Measurements from ENCODE around the gene ATPAF2.

Gene ATPAF2

DNA sequence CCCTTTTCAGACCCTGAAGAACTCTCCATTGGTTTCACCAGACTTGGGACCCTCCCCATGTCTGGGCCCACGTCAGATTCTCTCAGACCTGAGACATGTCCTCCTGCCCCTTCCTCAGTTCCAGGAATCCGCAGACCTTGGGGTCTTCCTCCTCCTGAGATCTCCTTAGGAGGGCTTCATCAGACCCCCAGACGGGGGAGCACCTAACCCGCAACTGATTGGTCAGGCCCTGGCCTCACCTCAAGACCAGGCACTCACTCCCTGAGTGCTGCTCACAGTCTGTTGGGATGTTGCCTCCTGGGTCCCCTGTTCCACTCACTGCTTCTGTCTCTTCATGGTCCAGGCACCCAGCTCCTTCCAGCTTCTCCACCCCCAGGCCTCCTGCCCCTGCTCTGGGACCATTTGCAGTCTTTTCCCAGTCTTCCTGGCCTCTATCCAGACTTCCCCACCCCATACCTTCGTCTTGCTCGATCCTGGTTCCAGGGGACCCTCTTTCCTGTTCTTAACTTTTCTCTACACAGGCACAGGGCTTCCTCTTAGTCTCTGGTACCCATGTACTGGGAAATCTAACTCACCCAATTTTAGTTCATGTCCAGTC lies 1.4 kb upstream of the ATPAF2 start:
- CTCF ChIA-PET: no interaction called here
- Histone ChIP-seq H3K36me3 (ENCODE audit: control insufficient read depth in 4 of 4, insufficient read depth in 4 of 4, low read length in 3 of 4) (peaks cover 0 to 14% (median 4%) of the 10 kb centered on the region in 4 experiments), H3K27ac (ENCODE audit: insufficient read depth in 1 of 2, low read depth in 1 of 2, low read length in 2 of 2, poor library complexity in 1 of 2, severe bottlenecking in 2 of 2) (peak overlapping the region in 1 of 2 experiments; percentile 67), H3K9me3 (ENCODE audit: control extremely low read depth in 1 of 5, control insufficient read depth in 4 of 5, insufficient read depth in 2 of 5, low read depth in 1 of 5, low read length in 4 of 5) (no peaks in the 10 kb centered on the region), H3K4me1 (ENCODE audit: control extremely low read depth in 1 of 4, control insufficient read depth in 4 of 4, insufficient read depth in 4 of 4, low read length in 3 of 4) (peaks cover 9 to 43% (median 32%) of the 10 kb centered on the region in 4 experiments), H3K27me3 (replicated peaks in 2 of 5; ENCODE audit: control insufficient read depth in 4 of 5, insufficient read depth in 5 of 5, low read length in 4 of 5) (no peaks in the 10 kb centered on the region), H3K4me3 (ENCODE audit: control insufficient read depth in 1 of 7, extremely low read depth in 1 of 7, insufficient read depth in 4 of 7, low read depth in 2 of 7, low read length in 6 of 7) (peak overlapping the region; percentile 65 to 98 (median 91))
- DNase-seq: no peak
- POLR2A ChIA-PET: no interaction called here
- WGBS (ENCODE audit: insufficient coverage): 35% methylated on average over 6 of the region's 6 CpGs

- H3K27me3 ChIP-seq (replicated peaks in 2 of 5; ENCODE audit: control insufficient read depth in 4 of 5, insufficient read depth in 5 of 5, low read length in 4 of 5): no peaks in the 10 kb centered on the region
- peak in 2 of 3 donors; percentile 22 to 28 for DNase-seq
- POLR2A ChIA-PET: no interaction called here
- peak overlapping the region in 1 of 2 experiments; percentile 67 for H3K27ac ChIP-seq (ENCODE audit: insufficient read depth in 1 of 2, low read depth in 1 of 2, low read length in 2 of 2, poor library complexity in 1 of 2, severe bottlenecking in 2 of 2)
- peak overlapping the region; percentile 65 to 98 (median 91) for H3K4me3 ChIP-seq (ENCODE audit: control insufficient read depth in 1 of 7, extremely low read depth in 1 of 7, insufficient read depth in 4 of 7, low read depth in 2 of 7, low read length in 6 of 7)
- WGBS (ENCODE audit: insufficient coverage): under 1% methylated on average over 49 of the region's 81 CpGs
- H3K36me3 ChIP-seq (ENCODE audit: control insufficient read depth in 4 of 4, insufficient read depth in 4 of 4, low read length in 3 of 4): peaks cover 0 to 10% (median 2%) of the 10 kb centered on the region in 4 experiments
- peaks cover 9 to 43% (median 32%) of the 10 kb centered on the region in 4 experiments for H3K4me1 ChIP-seq (ENCODE audit: control extremely low read depth in 1 of 4, control insufficient read depth in 4 of 4, insufficient read depth in 4 of 4, low read length in 3 of 4)
- H3K9me3 ChIP-seq (ENCODE audit: control extremely low read depth in 1 of 5, control insufficient read depth in 4 of 5, insufficient read depth in 2 of 5, low read depth in 1 of 5, low read length in 4 of 5): no peaks in the 10 kb centered on the region
- CTCF ChIA-PET: no interaction called here
Observed at GRCh38 chr17:18039535-18040260, 730 bp upstream of the ATPAF2 start.

DNA sequence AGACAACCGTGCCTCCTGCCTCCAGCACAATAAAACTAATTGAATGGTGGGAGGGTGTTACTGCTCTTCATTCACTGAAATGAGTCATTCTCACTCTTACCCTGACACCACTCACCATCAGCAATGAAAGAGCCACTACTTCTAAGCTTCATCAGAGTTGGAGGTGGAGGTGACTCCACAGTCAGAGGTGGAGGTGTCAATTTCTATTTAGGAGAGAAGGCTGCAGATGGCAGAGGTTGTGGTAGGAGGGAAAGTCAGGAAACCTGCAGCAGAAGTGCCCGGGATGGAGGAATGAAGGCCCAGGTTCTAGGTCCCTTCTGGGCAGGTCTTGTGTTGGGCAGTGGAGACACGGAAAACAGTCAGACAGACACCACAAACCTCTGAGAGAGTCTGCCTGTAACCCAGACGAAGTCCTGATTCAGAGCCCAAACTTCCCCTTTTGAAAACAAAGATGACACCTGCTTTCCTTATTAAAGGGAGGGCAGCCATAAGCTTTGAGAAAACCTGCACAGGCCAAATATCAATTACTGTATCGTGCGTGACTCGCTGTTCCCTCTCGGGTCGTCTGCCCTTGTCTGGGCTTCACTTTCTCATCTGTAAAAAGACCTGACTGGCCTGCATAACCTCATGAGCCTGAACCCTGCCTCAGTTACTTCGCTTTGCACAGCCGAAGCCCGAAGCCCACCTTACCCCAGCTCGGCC lies 668 bp downstream of the ATPAF2 start:
- peak overlapping the region; percentile 54 to 84 for H3K27ac ChIP-seq (ENCODE audit: insufficient read depth in 1 of 2, low read depth in 1 of 2, low read length in 2 of 2, poor library complexity in 1 of 2, severe bottlenecking in 2 of 2)
- no peaks in the 10 kb centered on the region for H3K36me3 ChIP-seq (ENCODE audit: control insufficient read depth in 4 of 4, insufficient read depth in 4 of 4, low read length in 3 of 4)
- WGBS (ENCODE audit: insufficient coverage): under 1% methylated on average over 12 of the region's 13 CpGs
- DNase-seq: peak; percentile 46 to 79 (median 78)
- POLR2A ChIA-PET: interaction anchor here (1.2 kb wide), 1 partner anchor 9 kb away, joined by 4 read pairs; no protein-coding TSS in a partner anchor
- H3K27me3 ChIP-seq (replicated peaks in 2 of 5; ENCODE audit: control insufficient read depth in 4 of 5, insufficient read depth in 5 of 5, low read length in 4 of 5): no peaks in the 10 kb centered on the region
- peak overlapping the region; percentile 65 to 98 (median 91) for H3K4me3 ChIP-seq (ENCODE audit: control insufficient read depth in 1 of 7, extremely low read depth in 1 of 7, insufficient read depth in 4 of 7, low read depth in 2 of 7, low read length in 6 of 7)
- CTCF ChIA-PET: interaction anchor here (1.1 kb wide), 1 partner anchor 9 kb away, joined by 6 read pairs; no protein-coding TSS in a partner anchor
- peaks cover 9 to 40% (median 32%) of the 10 kb centered on the region in 4 experiments for H3K4me1 ChIP-seq (ENCODE audit: control extremely low read depth in 1 of 4, control insufficient read depth in 4 of 4, insufficient read depth in 4 of 4, low read length in 3 of 4)
- H3K9me3 ChIP-seq (ENCODE audit: control extremely low read depth in 1 of 5, control insufficient read depth in 4 of 5, insufficient read depth in 2 of 5, low read depth in 1 of 5, low read length in 4 of 5): no peaks in the 10 kb centered on the region

GRCh38 chr17:18037486-18037885 lies 1.5 kb downstream of the ATPAF2 start:
- POLR2A ChIA-PET: interaction anchor here (1.2 kb wide), 1 partner anchor 8 kb away, joined by 4 read pairs; no protein-coding TSS in a partner anchor
- Histone ChIP-seq H3K36me3 (ENCODE audit: control insufficient read depth in 4 of 4, insufficient read depth in 4 of 4, low read length in 3 of 4) (no peaks in the 10 kb centered on the region), H3K9me3 (ENCODE audit: control extremely low read depth in 1 of 5, control insufficient read depth in 4 of 5, insufficient read depth in 2 of 5, low read depth in 1 of 5, low read length in 4 of 5) (no peaks in the 10 kb centered on the region), H3K4me1 (ENCODE audit: control extremely low read depth in 1 of 4, control insufficient read depth in 4 of 4, insufficient read depth in 4 of 4, low read length in 3 of 4) (peaks cover 9 to 40% (median 32%) of the 10 kb centered on the region in 4 experiments), H3K27me3 (replicated peaks in 2 of 5; ENCODE audit: control insufficient read depth in 4 of 5, insufficient read depth in 5 of 5, low read length in 4 of 5) (no peaks in the 10 kb centered on the region), H3K4me3 (ENCODE audit: control insufficient read depth in 1 of 7, extremely low read depth in 1 of 7, insufficient read depth in 4 of 7, low read depth in 2 of 7, low read length in 6 of 7) (peak overlapping the region in 5 of 7 experiments; percentile 28 to 93 (median 91)), H3K27ac (ENCODE audit: insufficient read depth in 1 of 2, low read depth in 1 of 2, low read length in 2 of 2, poor library complexity in 1 of 2, severe bottlenecking in 2 of 2) (no peak overlapping the region)
- CTCF ChIA-PET: interaction anchor here (1.0 to 1.1 kb wide), 2 partner anchors 8 to 147 kb away, joined by 3 to 6 read pairs; no protein-coding TSS in a partner anchor
- DNase-seq: peak; percentile 76 to 91 (median 88)
- 7% methylated on average over 6 of the region's 6 CpGs for WGBS (ENCODE audit: insufficient coverage)

- ChIA-PET CTCF (interaction anchor here (0.7 to 2.8 kb wide), 8 partner anchors 42 to 215 kb away, joined by 3 to 10 read pairs (median 4); no protein-coding TSS in a partner anchor), POLR2A (interaction anchor here (0.7 to 0.9 kb wide), 2 partner anchors 145 to 1968 kb away, joined by 5 to 8 read pairs; no protein-coding TSS in a partner anchor)
- peak in 1 of 3 donors; percentile 23 for DNase-seq
- no peaks in the 10 kb centered on the region for H3K36me3 ChIP-seq (ENCODE audit: control insufficient read depth in 4 of 4, insufficient read depth in 4 of 4, low read length in 3 of 4)
- H3K9me3 ChIP-seq (ENCODE audit: control extremely low read depth in 1 of 5, control insufficient read depth in 4 of 5, insufficient read depth in 2 of 5, low read depth in 1 of 5, low read length in 4 of 5): no peaks in the 10 kb centered on the region
- peaks cover 9 to 32% (median 25%) of the 10 kb centered on the region in 4 experiments for H3K4me1 ChIP-seq (ENCODE audit: control extremely low read depth in 1 of 4, control insufficient read depth in 4 of 4, insufficient read depth in 4 of 4, low read length in 3 of 4)
- no peak overlapping the region for H3K27ac ChIP-seq (ENCODE audit: insufficient read depth in 1 of 2, low read depth in 1 of 2, low read length in 2 of 2, poor library complexity in 1 of 2, severe bottlenecking in 2 of 2)
- WGBS (ENCODE audit: insufficient coverage): 100% methylated on average over 2 of the region's 2 CpGs
- no peak overlapping the region for H3K4me3 ChIP-seq (ENCODE audit: control insufficient read depth in 1 of 7, extremely low read depth in 1 of 7, insufficient read depth in 4 of 7, low read depth in 2 of 7, low read length in 6 of 7)
- no peaks in the 10 kb centered on the region for H3K27me3 ChIP-seq (replicated peaks in 2 of 5; ENCODE audit: control insufficient read depth in 4 of 5, insufficient read depth in 5 of 5, low read length in 4 of 5)
Observed at GRCh38 chr17:18035704-18036103, 3.3 kb downstream of the ATPAF2 start.

GRCh38 chr17:18033442-18034099 lies 5.4 kb downstream of the ATPAF2 start:
- Histone ChIP-seq H3K4me1 (ENCODE audit: control extremely low read depth in 1 of 4, control insufficient read depth in 4 of 4, insufficient read depth in 4 of 4, low read length in 3 of 4) (peaks cover 9 to 21% (median 16%) of the 10 kb centered on the region in 4 experiments), H3K9me3 (ENCODE audit: control extremely low read depth in 1 of 5, control insufficient read depth in 4 of 5, insufficient read depth in 2 of 5, low read depth in 1 of 5, low read length in 4 of 5) (no peaks in the 10 kb centered on the region), H3K27ac (ENCODE audit: insufficient read depth in 1 of 2, low read depth in 1 of 2, low read length in 2 of 2, poor library complexity in 1 of 2, severe bottlenecking in 2 of 2) (no peak overlapping the region), H3K4me3 (ENCODE audit: control insufficient read depth in 1 of 7, extremely low read depth in 1 of 7, insufficient read depth in 4 of 7, low read depth in 2 of 7, low read length in 6 of 7) (no peak overlapping the region), H3K36me3 (ENCODE audit: control insufficient read depth in 4 of 4, insufficient read depth in 4 of 4, low read length in 3 of 4) (peaks cover 0 to 4% (median 1%) of the 10 kb centered on the region in 4 experiments), H3K27me3 (replicated peaks in 2 of 5; ENCODE audit: control insufficient read depth in 4 of 5, insufficient read depth in 5 of 5, low read length in 4 of 5) (no peaks in the 10 kb centered on the region)
- CTCF ChIA-PET: interaction anchor here (0.6 to 2.8 kb wide), 17 partner anchors 8 to 353 kb away, joined by 3 to 10 read pairs (median 4); no protein-coding TSS in a partner anchor
- POLR2A ChIA-PET: no interaction called here
- 33% methylated on average over 3 of the region's 5 CpGs for WGBS (ENCODE audit: insufficient coverage)
- peak; percentile 88 to 94 (median 93) for DNase-seq
